ENCODE results near the gene COP1. TPM values are rescaled to one million over a fixed set of nuclear protein-coding genes. Genes with fewer than 3 reads are reported as not detected.

The COP1 gene
- total and polyA plus RNA-seq, 2 of the 4 experiments (the other 2 are of a cell fraction) = 17.8 to 35.0 TPM

- ATAC-seq (ENCODE audit: low read depth) = no peak
- Histone ChIP-seq H2AK5ac (ENCODE audit: low read depth, low read length) (no peak overlapping the region), H3K18ac (ENCODE audit: low read depth, low read length) (no peak overlapping the region), H2BK15ac (ENCODE audit: low read depth, low read length) (no peak overlapping the region), H3K4ac (ENCODE audit: low read depth, low read length) (no peak overlapping the region), H3K4me3 (ENCODE audit: insufficient read depth, low read depth, low read length) (no peak overlapping the region), H2AK9ac (replicated peaks; ENCODE audit: low read depth, low read length, poor library complexity) (no peak overlapping the region), H2BK120ac (ENCODE audit: low read depth, low read length) (no peak overlapping the region), H3K9me1 (ENCODE audit: insufficient read depth, low read length) (0 out of 2 replicates have a peak, but pooled peaks cover 3% of the 10 kb centered on the region), H4K91ac (ENCODE audit: insufficient read depth, low read depth, low read length) (no peak overlapping the region), H2BK5ac (ENCODE audit: low read depth, low read length, poor library complexity, severe bottlenecking) (no peak overlapping the region), H4K8ac (ENCODE audit: low read depth in 2 of 2, low read length in 2 of 2) (no peak overlapping the region), H3K56ac (ENCODE audit: extremely low read depth, insufficient read depth, low read length) (no peak overlapping the region), H3K23ac (ENCODE audit: low read depth, low read length) (no peak overlapping the region), H3K14ac (replicated peaks; ENCODE audit: low read depth, low read length) (no peak overlapping the region), H3K9me3 (ENCODE audit: control insufficient read depth, insufficient read depth, low read length) (peaks cover 9% of the 10 kb centered on the region), H3K9ac (ENCODE audit: low read depth, low read length) (no peak overlapping the region), H4K20me1 (ENCODE audit: insufficient read depth, low read length) (no peaks in the 10 kb centered on the region), H3K4me1 (ENCODE audit: control insufficient read depth, insufficient read depth, low read length) (peaks cover 9% of the 10 kb centered on the region), H2BK20ac (ENCODE audit: low read depth, low read length) (no peak overlapping the region), H4K5ac (ENCODE audit: low read depth, low read length) (no peak overlapping the region), H3K36me3 (ENCODE audit: control insufficient read depth, insufficient read depth, low read length) (no peaks in the 10 kb centered on the region), H3K79me1 (ENCODE audit: low read depth in 1 of 2, low read length in 2 of 2) (no peaks in the 10 kb centered on the region), H3K27ac (ENCODE audit: insufficient read depth, low read length) (no peak overlapping the region), H2AFZ (replicated peaks; ENCODE audit: low read length, poor library complexity) (no peak overlapping the region), H3K27me3 (ENCODE audit: control insufficient read depth, insufficient read depth, low read length) (no peaks in the 10 kb centered on the region), H3K4me2 (ENCODE audit: low read depth, low read length) (no peak overlapping the region)
- WGBS, 2 experiments (ENCODE audit: extremely low coverage in 2 of 2, insufficient read length in 1 of 2) = no CpG with 5 or more reads among the region's 2 CpGs
- ChIA-PET CTCF (no interaction called here), POLR2A (ENCODE audit: unreplicated experiment) (no interaction called here)
- BruUV-seq (replicated peaks) = no TSS peak
- intact Hi-C loops (cut with micrococcal nuclease) = no loop called here
- dilution Hi-C loops (cut with HindIII; ENCODE audit: low sequenced_read_pairs, unreplicated experiment) = no loop called here
- in situ Hi-C loops (cut with MboI; ENCODE audit: low sequenced_read_pairs) = no loop called here
- DNase-seq = no peak
- peak; percentile 89 for TF ChIP-seq MAFK (IDR thresholded peaks at IDR 0.05; ENCODE audit: low read depth, low read length)
- no peak for TF ChIP-seq MAZ (IDR thresholded peaks at IDR 0.05; ENCODE audit: borderline replicate concordance, low read depth, low read length)
Measured at GRCh38 chr1:175914115-175914514, 293.0 kb downstream of the COP1 start.

All from IMR-90 (cell line).